ENCODE data around the gene MALAT1.
"Not testable (repeated sequence)": the region's sequence is repeated elsewhere in the genome, so short reads cannot be mapped to it uniquely, and the experiment has no call there.

The MALAT1 gene

GRCh38 chr11:65498977-65499712 is at the start of gene MALAT1:
TSS of gene MALAT1 (plus strand) at chr11:65499045.
- DNase-seq: peak; percentile 90

- DNase-seq: not testable (repeated sequence)
Measured at GRCh38 chr11:65451301-65451700, 47.5 kb upstream of the MALAT1 start.

- not testable (repeated sequence) for DNase-seq
Measured at GRCh38 chr11:65452259-65452658, 46.6 kb upstream of the MALAT1 start.

- no peak for DNase-seq
Measured at GRCh38 chr11:65452806-65453490, 45.9 kb upstream of the MALAT1 start.

- no peak for DNase-seq
Measured at GRCh38 chr11:65454311-65454695, 44.5 kb upstream of the MALAT1 start.

GRCh38 chr11:65454696-65455456 is 44.0 kb upstream of the MALAT1 start:
- peak; percentile 83 for DNase-seq

- DNase-seq: no peak
Measured at GRCh38 chr11:65456418-65456817, 42.4 kb upstream of the MALAT1 start.

GRCh38 chr11:65459552-65459951 is 39.3 kb upstream of the MALAT1 start:
- DNase-seq: no peak

- not testable (repeated sequence) for DNase-seq
Measured at GRCh38 chr11:65465471-65465870, 33.4 kb upstream of the MALAT1 start.

- DNase-seq: not testable (repeated sequence)
Measured at GRCh38 chr11:65467306-65467705, 31.5 kb upstream of the MALAT1 start.

GRCh38 chr11:65468874-65469333 is 29.9 kb upstream of the MALAT1 start:
- no peak for DNase-seq

- no peak for DNase-seq
Measured at GRCh38 chr11:65470433-65471049, 28.3 kb upstream of the MALAT1 start.

GRCh38 chr11:65471447-65471891 is 27.4 kb upstream of the MALAT1 start:
- DNase-seq: no peak

- DNase-seq: not testable (repeated sequence)
Measured at GRCh38 chr11:65472588-65473277, 26.1 kb upstream of the MALAT1 start.

GRCh38 chr11:65473278-65473860 is 25.5 kb upstream of the MALAT1 start:
- DNase-seq: no peak

- DNase-seq: no peak
Measured at GRCh38 chr11:65474864-65475263, 24.0 kb upstream of the MALAT1 start.

GRCh38 chr11:65476632-65477148 is 22.2 kb upstream of the MALAT1 start:
- no peak for DNase-seq

GRCh38 chr11:65477149-65477965 is 21.5 kb upstream of the MALAT1 start:
- DNase-seq: peak; percentile 87

- no peak for DNase-seq
Measured at GRCh38 chr11:65478388-65479183, 20.3 kb upstream of the MALAT1 start.

Data from T1000 (cell line).